BLaER1 treated with 17β-estradiol and CSF1 and Interleukin-3, amounts not matched to agents 10 nM and 100 nM (cell line): ENCODE data around the gene BUD31.

ENCODE experiments used
- H3K27ac ChIP-seq, 11 experiments: shearing (Covaris generic); formaldehyde crosslinking; 2 replicates each; pipeline ENCODE4 v1.8.1; 2022
- H3K27me3 ChIP-seq, 11 experiments: shearing (Covaris generic); formaldehyde crosslinking; 2 replicates each; pipeline ENCODE4 v1.8.1; 2022
- H3K36me3 ChIP-seq, 11 experiments: shearing (Covaris generic); formaldehyde crosslinking; 2 replicates each; pipeline ENCODE4 v1.8.1; 2022
- H3K4me1 ChIP-seq, 10 experiments: shearing (Covaris generic); formaldehyde crosslinking; 2 replicates each; pipeline ENCODE4 v1.8.1; 2022
- H3K4me2 ChIP-seq, 11 experiments: shearing (Covaris generic); formaldehyde crosslinking; 2 replicates each; pipeline ENCODE4 v1.8.1; 2022
- H3K4me3 ChIP-seq, 10 experiments: shearing (Covaris generic); formaldehyde crosslinking; 2 replicates each; pipeline ENCODE4 v1.8.1; 2022
- H3K9ac ChIP-seq, 11 experiments: shearing (Covaris generic); formaldehyde crosslinking; 2 replicates each; pipeline ENCODE4 v1.8.1; 2022
- H3K9me3 ChIP-seq, 11 experiments: shearing (Covaris generic); formaldehyde crosslinking; replicated peaks in 1 of 11; 2 replicates each; pipeline ENCODE4 v1.8.1; 2022
- H4K20me1 ChIP-seq, 11 experiments: shearing (Covaris generic); formaldehyde crosslinking; 2 replicates each; pipeline ENCODE4 v1.8.1; 2022
- Cebpa-rat ChIP-seq, 11 experiments: shearing (Covaris generic); IDR thresholded peaks; 2 replicates each; pipeline ENCODE4 v1.8.1; 2022

Gene BUD31

GRCh38 chr7:99408379-99409191 is at the start of gene BUD31, which contains the start of gene PDAP1:
Gene BUD31 (plus strand): TSS chr7:99408969. CDS start chr7:99411093, 2,124 bp downstream.
Gene PDAP1 (minus strand): TSS chr7:99408597. CDS start chr7:99408548, 49 bp downstream.
- Histone ChIP-seq H3K27me3 (no peaks in the 10 kb centered on the region), H3K4me3 (peak within 1 kb of the TSS; percentile 74 to 100 (median 92)), H3K9ac (peak within 1 kb of the TSS; percentile 89 to 98 (median 94)), H3K36me3 (peaks cover 50 to 66% (median 58%) of the 10 kb centered on the region in 11 experiments), H3K4me1 (peaks cover 28 to 46% (median 39%) of the 10 kb centered on the region in 10 experiments), H4K20me1 (peaks cover 54 to 91% (median 73%) of the 10 kb centered on the region in 11 experiments), H3K4me2 (peak within 1 kb of the TSS; percentile 82 to 99 (median 95)), H3K9me3 (no peaks in the 10 kb centered on the region), H3K27ac (peak within 1 kb of the TSS; percentile 90 to 99 (median 97))
- peak; percentile 88 to 100 (median 98); a peak in 21 of 22 replicates for TF ChIP-seq Cebpa-rat (IDR thresholded peaks at IDR 0.05)

- Histone ChIP-seq H3K9ac (no peak overlapping the region), H3K27me3 (no peaks in the 10 kb centered on the region), H3K9me3 (no peaks in the 10 kb centered on the region), H3K4me1 (peaks cover 0 to 6% (median 0%) of the 10 kb centered on the region in 10 experiments; a peak in 1 of 20 replicates), H3K36me3 (peaks cover 93 to 100% (median 99%) of the 10 kb centered on the region in 11 experiments), H3K4me3 (no peak overlapping the region), H3K27ac (no peak overlapping the region), H4K20me1 (peaks cover 0 to 86% (median 15%) of the 10 kb centered on the region in 11 experiments; a peak in 16 of 22 replicates), H3K4me2 (no peak overlapping the region)
- no peak for TF ChIP-seq Cebpa-rat (IDR thresholded peaks at IDR 0.05)
Observed at GRCh38 chr7:99359465-99360154, 49.2 kb upstream of the BUD31 start.

- no peak overlapping the region for H3K27ac ChIP-seq
- H3K36me3 ChIP-seq: peaks cover 92 to 100% (median 99%) of the 10 kb centered on the region in 11 experiments
Observed at GRCh38 chr7:99362801-99363200, 46.0 kb upstream of the BUD31 start.

GRCh38 chr7:99363286-99363685 is 45.5 kb upstream of the BUD31 start:
- no peak overlapping the region for H3K4me3 ChIP-seq
- H4K20me1 ChIP-seq: peaks cover 0 to 88% (median 24%) of the 10 kb centered on the region in 11 experiments; a peak in 15 of 22 replicates
- H3K27me3 ChIP-seq: no peaks in the 10 kb centered on the region
- H3K36me3 ChIP-seq: peaks cover 87 to 98% (median 96%) of the 10 kb centered on the region in 11 experiments
- peaks cover 0 to 6% (median 0%) of the 10 kb centered on the region in 10 experiments; a peak in 1 of 20 replicates for H3K4me1 ChIP-seq
- H3K9ac ChIP-seq: no peak overlapping the region
- no peaks in the 10 kb centered on the region for H3K9me3 ChIP-seq
- no peak overlapping the region for H3K27ac ChIP-seq
- TF ChIP-seq Cebpa-rat (IDR thresholded peaks at IDR 0.05): no peak
- H3K4me2 ChIP-seq: no peak overlapping the region

More at GRCh38 chr7:99362801-99363200, 46.0 kb upstream of the BUD31 start:
- peaks cover 0 to 93% (median 24%) of the 10 kb centered on the region in 11 experiments; a peak in 16 of 22 replicates for H4K20me1 ChIP-seq
- no peak overlapping the region for H3K9ac ChIP-seq
- H3K27me3 ChIP-seq: no peaks in the 10 kb centered on the region
- H3K9me3 ChIP-seq: no peaks in the 10 kb centered on the region
- H3K4me1 ChIP-seq: peaks cover 0 to 6% (median 0%) of the 10 kb centered on the region in 10 experiments; a peak in 1 of 20 replicates
- H3K4me2 ChIP-seq: no peak overlapping the region
- no peak for TF ChIP-seq Cebpa-rat (IDR thresholded peaks at IDR 0.05)
- H3K4me3 ChIP-seq: no peak overlapping the region

- no peaks in the 10 kb centered on the region for H3K9me3 ChIP-seq
- TF ChIP-seq Cebpa-rat (IDR thresholded peaks at IDR 0.05): no peak
- no peak overlapping the region for H3K9ac ChIP-seq
- H4K20me1 ChIP-seq: peaks cover 0 to 85% (median 22%) of the 10 kb centered on the region in 11 experiments; a peak in 15 of 22 replicates
- H3K4me2 ChIP-seq: no peak overlapping the region
- H3K4me1 ChIP-seq: peaks cover 0 to 17% (median 3%) of the 10 kb centered on the region in 10 experiments; a peak in 7 of 20 replicates
- H3K27ac ChIP-seq: no peak overlapping the region
- no peaks in the 10 kb centered on the region for H3K27me3 ChIP-seq
- no peak overlapping the region for H3K4me3 ChIP-seq
- H3K36me3 ChIP-seq: peaks cover 66 to 94% (median 84%) of the 10 kb centered on the region in 11 experiments
Observed at GRCh38 chr7:99365318-99366141, 43.2 kb upstream of the BUD31 start.

GRCh38 chr7:99366646-99367045 is 42.1 kb upstream of the BUD31 start:
- H3K9ac ChIP-seq: no peak overlapping the region
- H3K4me2 ChIP-seq: no peak overlapping the region
- no peak overlapping the region for H3K4me3 ChIP-seq
- H3K9me3 ChIP-seq: no peaks in the 10 kb centered on the region
- peaks cover 0 to 17% (median 0%) of the 10 kb centered on the region in 10 experiments; a peak in 6 of 20 replicates for H3K4me1 ChIP-seq
- peaks cover 0 to 74% (median 13%) of the 10 kb centered on the region in 11 experiments; a peak in 13 of 22 replicates for H4K20me1 ChIP-seq
- no peak overlapping the region for H3K27ac ChIP-seq
- peaks cover 55 to 83% (median 72%) of the 10 kb centered on the region in 11 experiments for H3K36me3 ChIP-seq
- no peak for TF ChIP-seq Cebpa-rat (IDR thresholded peaks at IDR 0.05)
- no peaks in the 10 kb centered on the region for H3K27me3 ChIP-seq

- no peak overlapping the region for H3K27ac ChIP-seq
- H3K9me3 ChIP-seq: no peaks in the 10 kb centered on the region
- H3K36me3 ChIP-seq: peaks cover 35 to 61% (median 53%) of the 10 kb centered on the region in 11 experiments
- peaks cover 0 to 55% (median 11%) of the 10 kb centered on the region in 11 experiments; a peak in 11 of 22 replicates for H4K20me1 ChIP-seq
- no peak for TF ChIP-seq Cebpa-rat (IDR thresholded peaks at IDR 0.05)
- H3K4me1 ChIP-seq: peaks cover 2 to 34% (median 4%) of the 10 kb centered on the region in 10 experiments; a peak in 16 of 20 replicates
- H3K4me3 ChIP-seq: no peak overlapping the region
- 0 out of 22 replicates have a peak overlapping the region, but pooled peaks of 1 of the 11 experiments have one; percentile 18 for H3K4me2 ChIP-seq
- no peak overlapping the region for H3K9ac ChIP-seq
- no peaks in the 10 kb centered on the region for H3K27me3 ChIP-seq
Observed at GRCh38 chr7:99368750-99369389, 39.9 kb upstream of the BUD31 start.
